Measurements from ENCODE around the gene PRKD2.

Gene PRKD2

GRCh38 chr19:46697204-46697960, 19.5 kb downstream of the PRKD2 start (continued):
- TF ChIP-seq ZBTB44 (tag by site-specific recombination; IDR thresholded peaks at IDR 0.05) = no peak
- TF ChIP-seq ZSCAN23 (tag by site-specific recombination; IDR thresholded peaks at IDR 0.05) = no peak
- no peak for TF ChIP-seq REPIN1 (tag by site-specific recombination; IDR thresholded peaks at IDR 0.05; ENCODE audit: low read depth)
- TF ChIP-seq ZBTB11 (tag by site-specific recombination; conservative IDR thresholded peaks at IDR 0.05; ENCODE audit: low read depth) = no peak
- no peak for TF ChIP-seq GLI2 (tag by site-specific recombination; IDR thresholded peaks at IDR 0.05; ENCODE audit: borderline replicate concordance, low read depth)
- TF ChIP-seq ZNF341 (tag by site-specific recombination; IDR thresholded peaks at IDR 0.05; ENCODE audit: low read depth) = no peak
- TF ChIP-seq ZNF335 (tag by site-specific recombination; conservative IDR thresholded peaks at IDR 0.05) = no peak
- no peak for TF ChIP-seq ZNF423 (tag by site-specific recombination; IDR thresholded peaks at IDR 0.05)
- TF ChIP-seq ZNF473 (tag by site-specific recombination; IDR thresholded peaks at IDR 0.05) = no peak
- no peak for TF ChIP-seq ZNF174 (tag by site-specific recombination; IDR thresholded peaks at IDR 0.05)
- TF ChIP-seq FEZF1 (tag by site-specific recombination; IDR thresholded peaks at IDR 0.05) = no peak
- 0 out of 2 replicates have a peak, but pooled peaks have one; percentile 28 for TF ChIP-seq SP7 (tag by site-specific recombination; IDR thresholded peaks at IDR 0.05)
- peak; percentile 85 for TF ChIP-seq SP3 (tag by site-specific recombination; IDR thresholded peaks at IDR 0.05)
- no peak for TF ChIP-seq ZNF146 (tag by site-specific recombination; IDR thresholded peaks at IDR 0.05)
- no peak for TF ChIP-seq ZNF530 (tag by site-specific recombination; IDR thresholded peaks at IDR 0.05; ENCODE audit: low read depth)
- no peak for TF ChIP-seq ZFP3 (tag by site-specific recombination; IDR thresholded peaks at IDR 0.05; ENCODE audit: low read depth)
- no peak for TF ChIP-seq PRDM2 (tag by site-specific recombination; IDR thresholded peaks at IDR 0.05; ENCODE audit: borderline replicate concordance)
- TF ChIP-seq ZNF157 (tag by site-specific recombination; IDR thresholded peaks at IDR 0.05) = no peak
- no peak for TF ChIP-seq ZNF707 (tag by site-specific recombination; IDR thresholded peaks at IDR 0.05)
- TF ChIP-seq ZNF148 (tag by site-specific recombination; IDR thresholded peaks at IDR 0.05; ENCODE audit: borderline replicate concordance) = no peak
- TF ChIP-seq OVOL3 (tag by site-specific recombination; IDR thresholded peaks at IDR 0.05) = no peak
- TF ChIP-seq ZNF645 (tag by site-specific recombination; IDR thresholded peaks at IDR 0.05) = no peak
- no peak for TF ChIP-seq ZBTB48 (tag by site-specific recombination; IDR thresholded peaks at IDR 0.05)
- no peak for TF ChIP-seq SCRT1 (tag by site-specific recombination; IDR thresholded peaks at IDR 0.05; ENCODE audit: borderline replicate concordance)
